Parathyroid adenoma (tissue), 2 donors: ENCODE data around the gene ZNF683.

Source experiments
- H2AFZ ChIP-seq: fragments of 300-600 bp; sonication (generic); one replicate; pipeline ENCODE4 v1.7.0; 2017; ENCODE audit warnings: antibody characterized with exemption, mild to moderate bottlenecking
- H3K27ac ChIP-seq: fragments of 300-600 bp; sonication (generic); one replicate; pipeline ENCODE4 v1.7.0; 2017
- H3K27me3 ChIP-seq: fragments of 300-600 bp; sonication (generic); one replicate; pipeline ENCODE4 v1.7.0; 2017; ENCODE audit warnings: low read length; ENCODE audit not compliant: control insufficient read depth, insufficient read depth
- H3K36me3 ChIP-seq: fragments of 300-600 bp; sonication (generic); one replicate; pipeline ENCODE4 v1.7.0; 2017; ENCODE audit warnings: low read length; ENCODE audit not compliant: control insufficient read depth, insufficient read depth
- H3K4me1 ChIP-seq: fragments of 300-600 bp; sonication (generic); one replicate; pipeline ENCODE4 v1.7.0; 2017; ENCODE audit warnings: control low read depth
- H3K4me2 ChIP-seq: fragments of 300-600 bp; sonication (generic); one replicate; pipeline ENCODE4 v1.7.0; 2017; ENCODE audit warnings: low read length
- H3K4me3 ChIP-seq: fragments of 300-600 bp; sonication (generic); one replicate; pipeline ENCODE4 v1.7.0; 2017; ENCODE audit warnings: low read depth, low read length
- H3K79me2 ChIP-seq: fragments of 300-600 bp; sonication (generic); one replicate; pipeline ENCODE4 v1.7.0; 2017; ENCODE audit warnings: control low read depth
- H3K9ac ChIP-seq: fragments of 300-600 bp; sonication (generic); one replicate; pipeline ENCODE4 v1.7.0; 2017; ENCODE audit warnings: mild to moderate bottlenecking
- H3K9me3 ChIP-seq: fragments of 300-600 bp; sonication (generic); one replicate; pipeline ENCODE4 v1.7.0; 2017; ENCODE audit warnings: low read length; ENCODE audit not compliant: control insufficient read depth
- TF ChIP-seq, protein P1 (sequence below): fragments of 300-600 bp; sonication (generic); IDR thresholded peaks from one replicate; pipeline ENCODE4 v1.7.0; 2017; ENCODE audit warnings: antibody characterized with exemption, mild to moderate bottlenecking
- donor health status: primary hyperparathyroidism.

ZNF683 gene

DNA sequence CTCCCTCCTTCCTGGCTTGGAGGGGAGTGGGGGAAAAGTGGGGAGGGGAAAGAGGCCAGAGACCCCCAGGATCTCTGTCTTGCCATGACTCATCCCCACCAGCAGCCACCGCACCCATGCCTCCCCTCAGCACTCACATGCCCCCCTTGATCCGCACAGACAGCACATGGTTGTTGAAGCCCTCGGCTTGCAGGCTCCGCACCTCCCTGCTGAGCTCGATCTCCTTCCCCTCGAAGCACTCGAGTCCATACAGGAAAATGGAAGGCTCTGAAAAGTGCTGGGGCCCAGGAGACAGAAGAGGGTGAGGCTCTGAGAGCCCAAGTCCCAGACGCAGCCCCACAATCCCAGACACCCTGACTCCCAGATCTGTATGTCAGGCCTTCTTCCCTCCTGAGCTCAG is 44.0 kb downstream of the ZNF683 start:
- H3K4me1 ChIP-seq, result no peaks in the 10 kb centered on the region
- no peak overlapping the region for H2AFZ ChIP-seq
- H3K4me2 ChIP-seq, result no peak overlapping the region
- H3K9me3 ChIP-seq, result no peaks in the 10 kb centered on the region
- no peak overlapping the region for H3K9ac ChIP-seq
- TF ChIP-seq, protein P1, sequence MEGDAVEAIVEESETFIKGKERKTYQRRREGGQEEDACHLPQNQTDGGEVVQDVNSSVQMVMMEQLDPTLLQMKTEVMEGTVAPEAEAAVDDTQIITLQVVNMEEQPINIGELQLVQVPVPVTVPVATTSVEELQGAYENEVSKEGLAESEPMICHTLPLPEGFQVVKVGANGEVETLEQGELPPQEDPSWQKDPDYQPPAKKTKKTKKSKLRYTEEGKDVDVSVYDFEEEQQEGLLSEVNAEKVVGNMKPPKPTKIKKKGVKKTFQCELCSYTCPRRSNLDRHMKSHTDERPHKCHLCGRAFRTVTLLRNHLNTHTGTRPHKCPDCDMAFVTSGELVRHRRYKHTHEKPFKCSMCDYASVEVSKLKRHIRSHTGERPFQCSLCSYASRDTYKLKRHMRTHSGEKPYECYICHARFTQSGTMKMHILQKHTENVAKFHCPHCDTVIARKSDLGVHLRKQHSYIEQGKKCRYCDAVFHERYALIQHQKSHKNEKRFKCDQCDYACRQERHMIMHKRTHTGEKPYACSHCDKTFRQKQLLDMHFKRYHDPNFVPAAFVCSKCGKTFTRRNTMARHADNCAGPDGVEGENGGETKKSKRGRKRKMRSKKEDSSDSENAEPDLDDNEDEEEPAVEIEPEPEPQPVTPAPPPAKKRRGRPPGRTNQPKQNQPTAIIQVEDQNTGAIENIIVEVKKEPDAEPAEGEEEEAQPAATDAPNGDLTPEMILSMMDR, result no peak
- H3K27ac ChIP-seq, result no peak overlapping the region
- no peaks in the 10 kb centered on the region for H3K27me3 ChIP-seq
- H3K4me3 ChIP-seq, result no peak overlapping the region
- H3K79me2 ChIP-seq, result no peaks in the 10 kb centered on the region
- no peaks in the 10 kb centered on the region for H3K36me3 ChIP-seq

DNA sequence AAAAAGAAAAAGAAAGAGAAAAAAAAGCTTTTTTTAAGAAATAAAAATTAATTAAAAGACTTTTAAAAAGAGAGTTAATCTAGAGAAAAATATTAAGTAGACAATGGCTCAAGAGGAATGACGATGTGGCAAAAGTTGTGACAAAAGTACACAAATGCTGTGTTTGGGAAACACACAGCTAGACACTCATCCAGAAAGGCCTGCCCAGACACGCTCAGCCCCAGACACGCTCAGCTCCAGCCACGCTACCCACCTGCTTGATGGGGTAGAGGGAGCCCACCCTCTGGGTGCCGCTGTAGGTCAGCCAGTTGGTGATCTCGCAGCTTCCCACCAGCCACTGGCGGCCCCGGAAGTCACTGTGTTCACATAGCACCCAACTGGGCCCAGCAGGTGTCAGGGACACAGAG is 44.6 kb downstream of the ZNF683 start:
- Histone ChIP-seq H3K4me2 (no peak overlapping the region), H3K4me1 (no peaks in the 10 kb centered on the region), H3K79me2 (no peaks in the 10 kb centered on the region), H3K36me3 (no peaks in the 10 kb centered on the region), H3K4me3 (no peak overlapping the region), H3K9me3 (no peaks in the 10 kb centered on the region), H3K27me3 (no peaks in the 10 kb centered on the region), H2AFZ (no peak overlapping the region), H3K9ac (no peak overlapping the region), H3K27ac (no peak overlapping the region)
- TF ChIP-seq, protein P1, result no peak

DNA sequence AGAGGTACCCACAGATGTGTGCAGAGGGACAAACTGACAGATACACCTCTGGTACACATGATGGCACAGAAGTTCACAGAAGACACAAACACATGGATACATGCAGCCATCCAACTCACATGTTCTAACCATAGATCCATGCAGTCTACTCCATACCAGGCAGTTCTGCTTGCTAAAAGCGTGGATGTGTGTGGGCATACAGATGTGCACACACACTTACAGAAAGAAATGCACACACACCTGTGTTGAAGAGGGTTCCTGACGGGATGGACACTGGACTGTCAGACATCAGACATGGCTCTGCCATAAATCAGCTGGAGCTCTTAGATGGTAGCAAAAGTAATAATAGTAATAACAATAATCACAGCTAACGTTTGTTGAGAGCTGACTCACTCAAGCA is 48.0 kb downstream of the ZNF683 start:
- Histone ChIP-seq H3K79me2 (no peaks in the 10 kb centered on the region), H3K9me3 (no peaks in the 10 kb centered on the region), H3K36me3 (no peaks in the 10 kb centered on the region), H3K9ac (no peak overlapping the region), H3K27me3 (no peaks in the 10 kb centered on the region), H3K27ac (no peak overlapping the region), H3K4me3 (no peak overlapping the region), H3K4me1 (no peaks in the 10 kb centered on the region), H2AFZ (no peak overlapping the region), H3K4me2 (no peak overlapping the region)
- TF ChIP-seq, protein P1, result no peak

DNA sequence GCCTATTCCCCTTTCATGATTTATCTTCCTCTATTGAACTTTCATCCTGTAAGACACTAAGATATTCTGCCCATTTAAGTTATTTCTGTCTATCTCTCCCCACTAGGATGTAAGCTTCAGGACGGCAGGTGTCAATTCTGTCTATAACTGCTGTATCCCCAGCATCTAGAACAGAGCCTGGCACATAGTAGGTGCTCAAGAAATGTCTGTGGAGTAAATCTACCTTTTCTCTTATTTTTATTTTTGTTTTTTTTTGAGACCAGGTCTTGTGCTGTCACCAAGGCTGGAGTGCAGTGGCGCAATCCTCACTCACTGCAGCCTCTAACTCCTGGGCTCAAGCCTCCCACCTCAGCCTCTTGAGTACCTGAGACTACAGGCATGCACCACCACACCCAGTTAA is 49.2 kb downstream of the ZNF683 start:
- no peak overlapping the region for H3K27ac ChIP-seq
- H3K36me3 ChIP-seq, result no peaks in the 10 kb centered on the region
- H3K4me3 ChIP-seq, result no peak overlapping the region
- H2AFZ ChIP-seq, result no peak overlapping the region
- H3K79me2 ChIP-seq, result no peaks in the 10 kb centered on the region
- H3K4me1 ChIP-seq, result no peaks in the 10 kb centered on the region
- TF ChIP-seq, protein P1, result no peak
- no peak overlapping the region for H3K9ac ChIP-seq
- no peak overlapping the region for H3K4me2 ChIP-seq
- H3K27me3 ChIP-seq, result no peaks in the 10 kb centered on the region
- no peaks in the 10 kb centered on the region for H3K9me3 ChIP-seq

DNA sequence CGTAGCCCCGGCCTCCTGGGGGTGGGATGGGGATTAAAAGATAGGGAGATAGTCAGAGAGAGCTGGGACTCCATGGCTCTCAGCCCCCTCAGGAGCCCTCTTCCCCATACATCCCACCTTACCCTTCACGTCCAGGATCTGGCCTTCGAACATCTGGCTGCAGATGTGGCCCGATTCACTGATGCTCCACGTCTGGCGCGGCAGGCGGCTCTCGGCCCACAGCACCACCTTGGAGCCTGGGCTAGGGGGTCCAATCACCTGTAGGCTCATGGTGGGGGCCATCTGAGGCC is 50.6 kb downstream of the ZNF683 start:
- TF ChIP-seq, protein P1, result no peak
- Histone ChIP-seq H3K27ac (no peak overlapping the region), H3K36me3 (no peaks in the 10 kb centered on the region), H3K4me3 (no peak overlapping the region), H3K4me2 (no peak overlapping the region), H3K79me2 (no peaks in the 10 kb centered on the region), H3K9ac (no peak overlapping the region), H2AFZ (no peak overlapping the region), H3K27me3 (no peaks in the 10 kb centered on the region), H3K4me1 (no peaks in the 10 kb centered on the region), H3K9me3 (no peaks in the 10 kb centered on the region)
